Effector memory CD4-positive, alpha-beta T cell (primary cell): ENCODE measurements around the gene NRM.
A peak's percentile ranks its signal among the peaks of the same experiment; 100 is the strongest.

Experiments used
- DNase-seq, 3 donors: peaks; one replicate each; pipeline ENCODE4 v3.0.0-alpha.2; 2020
- H3K27ac ChIP-seq: 2 replicates; pipeline ENCODE4 v1.7.0; 2013; ENCODE audit warnings: mild to moderate bottlenecking, low read length, moderate library complexity; ENCODE audit not compliant: insufficient read depth, poor library complexity, severe bottlenecking
- H3K27me3 ChIP-seq: replicated peaks from 2 replicates; pipeline ENCODE4 v1.7.0; 2013; ENCODE audit warnings: mild to moderate bottlenecking, low read length; ENCODE audit not compliant: insufficient read depth, control insufficient read depth, poor library complexity, severe bottlenecking
- H3K36me3 ChIP-seq: 2 replicates; pipeline ENCODE4 v1.7.0; 2013; ENCODE audit warnings: mild to moderate bottlenecking, low read length, moderate library complexity; ENCODE audit not compliant: control insufficient read depth, insufficient read depth
- H3K4me1 ChIP-seq: 2 replicates; pipeline ENCODE4 v1.7.0; 2013; ENCODE audit warnings: low read length, mild to moderate bottlenecking; ENCODE audit not compliant: control insufficient read depth, insufficient read depth, poor library complexity, severe bottlenecking
- H3K4me3 ChIP-seq: 2 replicates; pipeline ENCODE4 v1.7.0; 2013; ENCODE audit warnings: low read length, low read depth, mild to moderate bottlenecking; ENCODE audit not compliant: insufficient read depth, poor library complexity, severe bottlenecking
- H3K9me3 ChIP-seq: 2 replicates; pipeline ENCODE4 v1.7.0; 2013; ENCODE audit warnings: mild to moderate bottlenecking, low read length, moderate library complexity; ENCODE audit not compliant: control insufficient read depth

Gene NRM

GRCh38 chr6:30683183-30683979 is 7.4 kb downstream of the NRM start:
- Histone ChIP-seq H3K9me3 (no peaks in the 10 kb centered on the region), H3K27me3 (no peaks in the 10 kb centered on the region), H3K4me1 (peaks cover 36% of the 10 kb centered on the region), H3K27ac (peak overlapping the region; percentile 96), H3K4me3 (peak overlapping the region; percentile 99), H3K36me3 (peaks cover 5% of the 10 kb centered on the region)
- DNase-seq, result no peak

GRCh38 chr6:30682143-30683117 is 8.4 kb downstream of the NRM start:
- Histone ChIP-seq H3K36me3 (peaks cover 11% of the 10 kb centered on the region), H3K27ac (peak overlapping the region; percentile 96), H3K4me3 (peak overlapping the region; percentile 99), H3K27me3 (no peaks in the 10 kb centered on the region), H3K4me1 (peaks cover 26% of the 10 kb centered on the region), H3K9me3 (no peaks in the 10 kb centered on the region)
- peak; percentile 82 to 86 (median 86) for DNase-seq

- Histone ChIP-seq H3K4me1 (peaks cover 24% of the 10 kb centered on the region), H3K9me3 (no peaks in the 10 kb centered on the region), H3K4me3 (peak overlapping the region; percentile 99), H3K27me3 (no peaks in the 10 kb centered on the region), H3K36me3 (peaks cover 18% of the 10 kb centered on the region), H3K27ac (peak overlapping the region; percentile 96)
- no peak for DNase-seq
Measured at GRCh38 chr6:30681766-30682142, 9.0 kb downstream of the NRM start.

- Histone ChIP-seq H3K4me1 (peaks cover 24% of the 10 kb centered on the region), H3K27me3 (no peaks in the 10 kb centered on the region), H3K9me3 (no peaks in the 10 kb centered on the region), H3K4me3 (peak overlapping the region; percentile 44), H3K27ac (peak overlapping the region; percentile 96), H3K36me3 (peaks cover 28% of the 10 kb centered on the region)
- DNase-seq, result no peak
Measured at GRCh38 chr6:30679765-30680535, 10.8 kb downstream of the NRM start.

DNA sequence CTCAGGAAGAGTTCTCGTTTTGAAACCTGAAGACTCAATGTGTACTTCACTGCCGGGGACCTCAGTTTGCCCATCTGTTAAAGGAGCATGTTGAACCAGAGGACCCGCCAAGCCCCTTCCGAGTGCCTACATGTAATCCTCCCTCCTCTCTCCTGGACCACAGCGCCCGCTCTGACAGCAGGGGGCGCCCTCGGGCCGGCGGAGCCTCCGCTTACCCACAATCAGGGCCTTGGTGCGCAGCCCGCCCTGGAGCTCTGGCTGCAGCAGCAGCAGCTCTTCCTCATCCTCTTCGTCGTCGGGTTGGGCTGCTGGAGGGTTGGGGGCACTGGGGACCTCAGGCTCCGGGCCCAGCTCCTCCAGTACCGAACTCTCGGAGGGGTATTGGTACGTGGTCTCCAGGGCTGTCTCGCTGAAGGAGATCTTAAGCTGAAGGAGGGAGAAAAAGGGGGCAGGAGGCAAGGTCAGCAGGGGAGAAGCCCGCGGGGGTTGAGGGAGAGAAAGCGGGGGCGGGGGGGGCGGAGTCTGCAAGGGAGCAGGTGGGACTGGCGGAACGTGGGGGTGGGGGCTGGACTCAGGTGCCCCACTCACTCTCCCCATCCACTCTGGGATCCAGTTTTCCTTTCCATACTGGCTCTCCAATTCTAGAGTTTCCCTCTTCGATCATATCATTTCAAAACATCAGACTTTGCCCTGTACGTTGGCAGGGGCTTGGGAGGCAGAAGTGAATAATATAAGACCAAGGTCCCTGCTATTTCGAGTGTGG is 11.6 kb downstream of the NRM start:
- peak overlapping the region; percentile 96 for H3K27ac ChIP-seq
- peaks cover 28% of the 10 kb centered on the region for H3K36me3 ChIP-seq
- no peaks in the 10 kb centered on the region for H3K9me3 ChIP-seq
- H3K27me3 ChIP-seq, result no peaks in the 10 kb centered on the region
- peak; percentile 78 to 87 (median 86) for DNase-seq
- H3K4me1 ChIP-seq, result peaks cover 24% of the 10 kb centered on the region
- H3K4me3 ChIP-seq, result peak overlapping the region; percentile 44

DNA sequence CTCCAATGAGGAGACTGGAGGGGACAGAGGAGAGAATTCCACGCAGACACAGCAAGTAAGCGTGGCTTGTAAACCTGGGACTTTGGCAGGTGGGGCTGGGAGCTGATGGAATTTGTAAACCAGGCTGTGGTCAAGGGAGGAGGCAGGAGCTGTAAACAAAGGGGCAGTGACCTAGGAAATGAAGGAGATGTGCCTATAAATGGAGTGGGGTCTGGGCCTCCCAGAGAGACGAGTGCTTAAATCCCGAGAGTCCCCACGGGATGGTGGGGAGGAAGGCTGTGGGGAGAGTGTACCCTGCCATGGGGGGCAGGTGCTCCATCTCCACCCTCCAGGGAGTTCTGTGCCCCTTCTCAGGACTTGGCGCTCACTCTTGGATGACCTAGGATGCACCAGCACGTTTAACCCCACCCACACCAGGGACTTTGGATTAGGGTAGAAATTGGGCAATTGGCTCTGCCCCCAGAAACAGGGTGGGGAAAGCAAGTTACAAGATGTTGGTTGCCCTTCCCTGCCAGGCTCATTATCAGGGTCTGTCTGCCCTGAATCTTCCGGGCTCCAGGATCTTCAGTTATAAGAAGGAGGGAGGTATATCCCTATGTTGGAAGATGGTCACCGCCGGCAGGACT is 14.0 kb downstream of the NRM start:
- Histone ChIP-seq H3K4me1 (peaks cover 34% of the 10 kb centered on the region), H3K27ac (no peak overlapping the region), H3K36me3 (peaks cover 28% of the 10 kb centered on the region), H3K9me3 (no peaks in the 10 kb centered on the region), H3K27me3 (no peaks in the 10 kb centered on the region), H3K4me3 (no peak overlapping the region)
- DNase-seq, result no peak

- Histone ChIP-seq H3K36me3 (peaks cover 38% of the 10 kb centered on the region), H3K27me3 (no peaks in the 10 kb centered on the region), H3K4me1 (peaks cover 17% of the 10 kb centered on the region), H3K27ac (peak within 1 kb of the TSS; percentile 78), H3K9me3 (no peaks in the 10 kb centered on the region), H3K4me3 (peak within 1 kb of the TSS; percentile 95)
- peak; percentile 80 to 86 (median 82) for DNase-seq
Measured at GRCh38 chr6:30672445-30673253, 18.1 kb downstream of the NRM start, which contains the start of gene DHX16. Gene DHX16 (minus strand): TSS chr6:30673006. CDS start chr6:30672841, 165 bp downstream.

DNA sequence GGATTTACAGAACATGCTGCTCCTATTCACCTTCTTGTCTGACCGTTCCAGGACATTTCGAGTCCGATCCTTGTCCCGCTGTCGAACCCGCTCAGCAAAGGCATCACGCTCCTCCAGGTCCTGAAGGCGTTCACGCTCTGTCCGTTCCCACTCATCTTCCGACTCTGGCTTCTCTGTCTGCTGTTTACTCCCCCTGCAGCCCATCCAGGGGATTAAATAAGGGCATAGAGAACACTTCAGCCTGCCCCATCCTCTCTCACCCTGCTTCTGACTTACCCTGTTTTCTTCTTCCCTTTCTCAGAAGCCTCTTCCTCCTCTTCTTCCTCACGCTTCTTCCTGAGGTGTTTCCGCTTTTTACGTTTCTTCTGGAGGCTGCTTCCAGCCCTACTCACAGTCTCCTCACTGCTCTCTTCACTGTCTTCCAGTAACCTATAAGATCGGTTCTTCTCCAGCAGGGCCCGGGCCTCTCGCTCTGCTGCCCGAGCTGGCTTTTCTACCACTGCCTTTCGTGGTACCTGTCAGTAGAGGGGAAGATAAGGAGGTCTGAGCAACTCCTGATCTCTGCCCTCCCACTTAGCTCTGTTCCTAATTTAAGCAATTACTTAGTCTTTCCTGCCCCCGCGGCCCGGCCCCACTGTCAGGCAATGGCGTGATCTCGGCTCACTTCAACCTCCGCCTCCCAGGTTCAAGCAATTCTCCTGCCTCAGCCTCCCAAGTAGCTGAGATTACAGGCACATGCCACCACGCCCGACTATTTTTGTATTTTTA is 19.8 kb downstream of the NRM start:
- Histone ChIP-seq H3K27ac (no peak overlapping the region), H3K27me3 (no peaks in the 10 kb centered on the region), H3K9me3 (no peaks in the 10 kb centered on the region), H3K4me1 (peaks cover 17% of the 10 kb centered on the region), H3K4me3 (no peak overlapping the region), H3K36me3 (peaks cover 27% of the 10 kb centered on the region)
- DNase-seq, result no peak
